Iris pigment epithelial cell (primary cell): Measurements from ENCODE around the gene SFXN4.
"Not testable (repeated sequence)": the region's sequence is repeated elsewhere in the genome, so short reads cannot be mapped to it uniquely, and the experiment has no call there.

Experiments used
- DNase-seq: peaks from one replicate; pipeline ENCODE4 v3.0.0-alpha.2; 2011; ENCODE audit warnings: low read depth

SFXN4 gene

DNA sequence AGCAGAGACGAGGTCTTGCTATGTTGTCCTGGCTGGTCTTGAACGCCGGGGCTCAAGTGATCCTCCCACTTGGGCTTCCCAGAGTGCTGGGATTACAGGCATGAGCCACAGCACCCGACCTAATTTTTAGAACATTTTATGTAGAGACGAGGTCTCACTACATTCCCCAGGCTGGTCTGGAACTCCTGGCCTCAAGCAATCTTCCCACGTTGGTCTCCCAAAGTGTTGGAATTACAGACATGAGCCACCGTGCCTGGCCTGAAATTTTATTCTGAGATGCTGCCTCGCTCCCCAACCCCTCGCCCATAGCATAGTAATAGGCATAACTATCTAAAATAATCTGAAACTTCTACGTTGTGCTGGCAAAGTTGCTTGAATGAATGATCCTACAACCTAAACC lies 21.9 kb downstream of the SFXN4 start:
- DNase-seq, result no peak

DNA sequence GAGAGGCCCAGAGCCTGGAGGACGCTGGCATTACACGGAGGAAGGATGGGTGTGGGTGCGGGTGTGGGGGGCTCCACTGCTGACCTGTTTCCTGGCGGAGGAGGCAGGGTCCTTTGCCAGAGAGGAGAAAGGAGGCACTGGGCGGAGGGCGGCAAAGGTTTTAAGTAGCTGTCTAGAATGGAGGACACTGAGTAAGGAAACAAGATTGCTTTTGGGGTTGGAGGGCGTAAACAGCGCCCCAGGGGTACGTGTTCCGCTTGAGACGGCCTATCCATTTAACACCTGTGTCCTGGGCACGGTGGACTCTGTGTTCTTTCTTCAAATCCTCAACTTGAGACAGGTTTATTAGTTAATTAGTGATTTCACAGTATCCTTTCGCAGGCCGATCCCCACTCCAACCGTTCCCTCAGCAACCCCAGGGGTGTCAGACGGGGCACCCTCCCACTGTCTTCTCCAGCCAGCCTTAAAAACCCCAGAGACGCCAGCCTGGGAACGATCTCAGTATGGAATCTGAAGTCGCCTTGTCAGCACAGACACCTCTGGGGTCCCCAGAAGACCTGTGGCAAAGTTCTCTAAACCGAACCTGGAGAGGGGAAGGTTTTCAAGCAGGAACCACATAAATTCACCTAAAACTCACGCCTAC lies 24.8 kb downstream of the SFXN4 start:
- no peak for DNase-seq

DNA sequence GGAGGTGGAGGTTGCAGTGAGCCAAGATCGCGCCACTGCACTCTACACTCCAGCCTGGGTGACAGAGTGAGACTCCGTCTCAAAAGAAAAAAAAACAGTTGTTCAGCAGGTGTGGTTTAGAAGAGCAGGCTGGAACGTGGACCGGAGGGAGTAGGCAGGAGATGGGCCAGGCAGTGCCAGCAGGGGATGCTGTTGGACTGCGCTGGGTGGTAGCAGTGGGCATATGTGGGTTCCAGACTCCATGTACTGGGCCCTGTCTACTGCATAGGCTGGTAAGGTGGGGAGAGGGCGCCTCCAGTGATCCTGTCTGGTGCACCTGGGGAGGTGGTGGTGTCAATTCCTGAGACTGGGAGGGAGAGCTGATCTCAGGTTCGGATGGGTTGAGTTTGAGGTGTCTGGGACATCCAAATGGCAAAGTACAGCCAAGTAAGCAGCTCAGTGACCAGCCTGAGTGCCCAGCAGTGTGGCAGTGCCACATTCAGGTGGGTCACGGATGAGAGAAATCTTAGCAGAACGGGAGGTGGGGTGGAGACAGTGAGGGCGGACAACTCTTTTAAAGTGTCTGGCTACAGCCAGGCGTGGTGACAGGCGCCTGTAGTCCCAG lies 25.9 kb downstream of the SFXN4 start:
- peak; percentile 38 for DNase-seq

DNA sequence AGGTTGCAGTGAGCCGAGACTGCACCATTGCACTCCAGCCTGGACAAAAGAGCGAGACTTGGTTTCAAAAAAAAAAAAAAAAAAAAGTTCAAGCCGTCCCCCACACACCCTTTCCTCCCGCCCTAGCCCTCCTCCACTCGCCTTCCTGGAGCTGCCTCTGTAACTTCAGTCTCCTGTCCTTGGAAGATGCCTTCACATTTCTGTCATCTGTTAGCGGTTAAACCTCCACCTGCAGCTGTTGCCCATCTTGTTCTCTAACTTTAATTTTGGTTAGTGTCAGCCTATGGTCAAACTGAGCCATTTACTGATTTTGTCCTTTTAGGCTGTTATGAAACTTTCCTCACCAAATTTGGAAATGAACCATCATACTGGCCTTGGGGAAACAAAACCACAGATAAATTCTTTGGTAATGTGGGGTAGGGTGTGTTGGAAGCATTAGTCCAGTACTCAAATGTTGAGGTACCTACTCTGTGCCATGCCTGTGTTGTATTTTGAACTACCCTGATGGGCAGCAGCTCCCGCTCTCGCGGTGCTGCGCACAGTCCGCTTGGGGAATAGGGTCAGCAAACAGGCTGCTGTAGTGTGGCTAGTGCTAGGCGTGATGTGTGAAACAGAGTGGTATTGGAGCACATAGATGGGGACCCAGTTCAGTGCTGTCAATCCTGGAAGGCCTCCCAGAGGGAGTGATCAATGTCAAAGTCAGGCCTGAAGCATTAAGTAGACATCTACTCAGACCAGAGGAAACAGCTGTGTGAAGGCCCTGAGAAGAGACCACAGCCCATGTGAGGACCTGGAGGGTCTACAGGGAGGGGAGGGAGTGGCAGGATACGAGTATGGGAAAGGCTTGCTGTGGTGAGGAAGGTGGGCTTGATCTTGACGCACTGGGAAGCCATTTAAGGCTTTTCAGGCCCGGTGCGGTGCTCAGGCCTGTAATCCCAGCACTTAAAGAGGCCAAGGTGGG lies 26.9 kb downstream of the SFXN4 start:
- DNase-seq, result no peak

DNA sequence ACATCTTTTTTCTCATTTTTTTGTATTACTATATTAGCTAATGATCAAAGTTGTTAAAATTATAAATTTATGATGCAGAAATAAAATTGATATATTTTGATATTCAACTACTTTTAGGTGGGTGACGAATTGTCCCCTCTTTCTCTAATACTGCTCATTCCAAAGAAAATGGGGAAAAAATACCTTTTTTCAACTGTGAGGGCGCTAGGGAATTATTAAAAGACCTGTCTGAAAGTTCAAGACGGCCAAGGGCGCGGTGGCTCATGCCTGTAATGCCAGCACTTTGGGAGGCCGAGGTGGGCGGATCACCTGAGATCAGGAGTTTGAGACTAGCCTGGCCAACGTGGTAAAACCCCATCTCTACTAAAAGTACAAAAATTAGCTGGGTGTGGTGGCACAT lies 27.6 kb downstream of the SFXN4 start:
- not testable (repeated sequence) for DNase-seq

DNA sequence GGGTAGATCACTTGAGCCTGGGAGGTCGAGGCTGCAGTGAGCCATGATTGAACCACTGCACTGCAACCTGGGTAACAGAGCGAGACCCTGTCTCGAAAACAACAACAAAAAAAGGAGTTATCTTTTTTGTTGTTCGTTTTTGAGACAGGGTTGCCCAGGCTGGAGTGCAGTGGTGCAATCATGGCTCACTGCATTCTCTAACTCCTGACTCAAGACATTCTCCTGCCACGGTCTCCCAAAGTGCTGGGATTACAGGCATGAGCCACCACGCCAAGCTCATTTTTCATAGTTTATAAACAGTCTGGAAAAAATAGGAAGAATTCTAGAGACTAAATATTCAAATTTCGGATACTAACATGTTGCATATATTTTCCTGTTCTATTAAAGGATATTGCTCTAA lies 29.4 kb downstream of the SFXN4 start:
- no peak for DNase-seq

DNA sequence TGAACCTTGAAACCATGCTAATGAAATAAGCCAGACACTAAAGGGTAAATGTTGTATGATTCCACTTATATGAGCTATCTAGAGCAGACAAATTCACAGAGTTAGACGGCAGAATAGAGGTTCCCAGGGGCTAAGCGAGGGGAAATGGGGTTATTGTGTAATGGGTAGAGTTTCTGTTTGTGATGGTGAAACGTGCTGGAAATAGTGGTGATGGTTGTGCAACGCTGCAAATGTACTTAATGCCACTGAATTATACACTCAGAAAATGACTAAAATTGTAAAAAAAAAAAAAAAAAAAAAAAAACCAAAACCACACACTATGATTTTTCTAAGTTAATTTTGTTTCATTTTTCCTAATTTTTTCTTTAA lies 30.0 kb downstream of the SFXN4 start:
- DNase-seq, result peak; percentile 91

DNA sequence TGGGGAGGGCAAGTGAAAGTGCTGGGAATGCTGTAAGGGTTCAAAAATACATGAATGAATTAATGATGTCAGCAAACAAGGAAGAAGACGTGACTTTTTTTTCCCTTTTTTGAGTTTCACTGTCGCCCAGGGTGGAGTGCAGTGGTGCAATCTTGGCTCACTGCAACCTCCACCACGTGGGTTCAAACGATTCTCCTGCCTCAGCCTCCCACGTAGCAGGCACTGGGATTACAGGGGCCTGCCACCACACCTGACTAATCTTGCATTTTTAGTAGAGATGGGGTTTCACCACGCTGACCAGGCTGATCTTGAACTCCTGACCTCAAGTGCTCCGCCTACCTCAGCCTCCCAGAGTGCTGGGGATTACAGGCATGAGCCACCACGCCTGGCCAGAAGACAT lies 31.6 kb downstream of the SFXN4 start:
- no peak for DNase-seq

DNA sequence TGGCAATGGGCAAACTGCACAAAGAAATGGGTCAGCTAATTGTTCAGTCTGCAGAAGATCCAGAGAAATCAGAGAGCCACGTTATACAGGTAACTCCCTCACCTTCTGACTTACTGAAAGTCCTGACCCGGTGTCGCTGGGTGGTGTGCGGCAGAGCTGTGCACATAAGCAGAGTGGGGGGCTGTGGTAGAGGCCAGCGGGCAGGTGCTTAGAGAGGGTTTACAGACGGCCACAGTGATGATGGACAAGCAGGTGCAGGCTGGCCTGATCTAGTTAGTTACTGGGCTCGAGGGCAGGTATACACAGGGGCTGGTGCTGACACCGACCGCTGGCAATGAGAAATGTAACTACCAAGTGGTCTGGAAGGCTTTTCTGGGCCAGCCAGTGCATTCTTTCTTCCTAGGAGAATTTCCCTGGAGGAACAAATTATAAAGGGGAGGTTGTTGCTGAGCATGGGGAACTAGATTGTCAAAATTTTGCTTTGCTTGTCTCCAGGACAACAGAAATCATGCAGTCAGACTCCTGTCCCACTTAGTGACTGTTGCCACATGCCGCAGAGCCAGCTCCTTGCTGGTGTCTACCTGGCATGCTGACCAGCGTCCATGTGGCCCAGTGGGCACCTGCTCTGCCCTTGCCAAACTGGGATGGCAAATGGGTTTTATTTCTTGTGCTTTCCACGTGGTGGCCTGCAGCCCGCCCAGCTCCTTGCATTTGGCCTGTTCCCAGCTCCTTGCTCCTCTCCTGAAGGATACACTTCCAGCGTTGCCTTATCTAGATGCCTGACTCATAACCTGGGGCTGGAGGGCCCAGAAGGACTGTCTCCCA lies 32.8 kb downstream of the SFXN4 start:
- no peak for DNase-seq

DNA sequence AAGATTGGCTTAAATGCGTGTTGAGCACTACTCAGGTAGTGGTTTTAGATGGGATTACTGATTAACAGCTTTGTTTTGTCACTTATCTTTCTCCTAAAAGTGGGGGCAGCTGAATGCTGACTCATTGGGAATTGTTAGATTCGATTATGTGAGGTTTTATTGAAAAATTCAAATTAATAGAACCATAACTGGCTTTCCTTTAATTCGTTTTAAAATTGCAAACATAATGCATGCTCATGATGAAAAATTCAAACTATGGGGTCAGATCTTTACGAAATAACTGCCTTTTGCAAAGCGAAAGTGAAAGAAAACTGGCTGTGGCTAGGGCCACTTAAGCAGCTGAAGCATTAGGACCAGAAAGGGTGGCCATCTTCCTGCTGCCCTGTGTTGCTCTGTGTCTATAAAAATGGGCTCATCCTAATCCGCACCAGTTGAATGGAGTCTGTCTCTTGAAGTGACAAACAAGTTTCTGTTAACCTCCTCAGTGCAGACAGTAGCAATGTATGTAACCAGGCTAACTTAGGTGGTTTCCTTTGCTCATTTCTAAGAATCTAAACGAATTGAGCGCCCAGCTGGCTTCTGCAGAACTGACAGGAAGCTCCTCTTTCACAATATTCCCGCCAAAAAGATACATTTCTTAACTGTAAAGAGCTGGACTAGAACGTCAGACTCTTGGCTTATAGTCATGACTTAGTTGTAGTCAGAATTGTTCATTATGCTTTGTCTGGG lies 33.8 kb downstream of the SFXN4 start:
- DNase-seq, result peak; percentile 69

DNA sequence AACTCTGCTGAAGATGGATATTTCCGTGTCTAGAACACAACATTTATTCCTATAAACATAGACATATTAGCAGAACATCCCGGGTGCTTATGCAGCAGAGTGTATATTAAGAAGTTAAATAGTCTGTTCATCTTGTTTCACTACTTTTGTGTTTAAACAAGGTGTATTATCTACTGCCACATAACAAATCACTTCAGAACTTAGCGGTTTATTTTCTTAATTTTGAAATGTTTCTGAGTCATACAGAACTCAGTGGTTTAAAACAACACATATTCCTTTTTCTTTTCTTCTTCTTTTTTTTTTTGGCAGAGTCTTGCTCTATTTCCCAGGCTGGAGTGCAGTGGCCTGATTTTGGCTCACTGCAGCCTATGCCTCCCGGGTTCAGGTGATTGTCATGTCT lies 35.8 kb downstream of the SFXN4 start:
- DNase-seq, result no peak

DNA sequence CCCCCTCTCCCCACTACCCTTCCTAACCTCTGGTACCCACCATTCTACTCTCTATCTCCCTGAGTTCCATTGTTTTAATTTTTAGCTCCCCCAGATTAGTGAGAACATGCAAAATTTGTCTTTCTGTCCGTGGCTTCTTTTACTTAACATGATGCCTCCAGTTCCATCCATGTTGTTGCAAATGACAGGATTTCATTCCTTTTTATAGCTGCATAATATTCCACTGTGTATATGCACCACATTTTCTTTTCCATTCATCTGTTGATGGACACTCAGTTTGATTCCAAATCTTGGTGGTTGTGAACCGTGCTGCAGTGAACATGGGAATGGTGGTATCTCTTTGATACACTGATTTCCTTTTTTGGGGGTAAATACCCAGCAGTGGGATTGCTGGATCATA lies 39.6 kb downstream of the SFXN4 start:
- DNase-seq, result no peak

DNA sequence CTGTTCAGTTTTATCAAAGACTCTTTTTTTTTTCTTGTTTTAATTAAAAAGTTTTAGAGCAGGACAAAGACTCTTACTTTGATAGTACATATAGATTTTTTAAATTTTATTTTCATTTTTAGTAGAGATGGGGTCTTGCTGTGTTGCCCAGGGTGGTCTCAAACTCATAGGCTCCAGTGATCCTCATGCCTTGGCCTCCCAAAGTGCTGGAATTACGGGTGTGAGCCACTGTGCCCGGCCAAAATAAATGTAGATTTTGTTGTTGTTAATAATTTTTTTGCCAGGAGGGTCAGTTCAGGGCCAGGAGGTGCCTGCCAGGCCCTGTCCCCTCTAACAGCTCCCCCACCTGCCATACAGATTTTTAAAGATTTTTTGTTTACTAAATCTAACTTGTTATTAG lies 44.6 kb downstream of the SFXN4 start:
- DNase-seq, result no peak

DNA sequence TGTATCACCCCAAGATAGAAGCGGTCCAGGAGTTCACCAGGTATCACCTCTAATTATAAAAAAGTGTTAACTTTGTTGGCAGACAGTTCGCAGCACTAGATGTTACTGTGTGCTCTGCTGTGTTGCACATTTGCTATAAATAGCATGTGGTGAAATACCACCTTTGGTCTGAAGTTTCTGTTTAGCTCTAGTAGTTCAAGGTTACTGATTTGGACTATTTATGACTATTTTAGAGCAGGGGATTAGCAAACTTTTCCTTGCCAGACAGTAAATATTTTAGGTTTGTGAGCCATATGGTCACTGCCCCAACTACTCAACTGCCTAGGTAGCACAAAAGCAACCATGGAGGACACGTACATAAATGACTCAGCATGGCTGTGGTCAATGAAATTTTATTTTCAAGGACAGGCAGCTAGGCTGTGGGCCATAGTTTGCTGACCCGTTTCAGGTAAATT lies 45.1 kb downstream of the SFXN4 start:
- peak; percentile 89 for DNase-seq

DNA sequence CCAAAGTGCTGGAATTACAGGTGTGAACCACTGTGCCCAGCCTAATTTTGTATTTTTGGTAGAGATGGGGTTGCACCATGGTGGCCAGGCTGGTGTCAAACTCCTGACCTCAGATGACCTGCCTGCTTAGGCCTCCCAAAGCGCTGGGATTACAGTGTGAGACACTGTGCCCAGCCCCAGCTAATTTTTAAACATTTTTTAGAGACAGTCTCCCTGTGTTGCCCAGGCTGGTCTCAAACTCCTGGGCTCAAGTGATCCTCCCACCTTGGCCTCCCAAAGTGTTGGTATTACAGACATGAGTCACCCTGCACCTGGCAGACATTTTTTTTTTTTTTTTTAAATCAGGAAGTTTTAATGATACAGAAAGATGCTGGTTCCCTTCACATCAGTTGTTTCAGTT lies 46.1 kb downstream of the SFXN4 start:
- DNase-seq, result no peak

DNA sequence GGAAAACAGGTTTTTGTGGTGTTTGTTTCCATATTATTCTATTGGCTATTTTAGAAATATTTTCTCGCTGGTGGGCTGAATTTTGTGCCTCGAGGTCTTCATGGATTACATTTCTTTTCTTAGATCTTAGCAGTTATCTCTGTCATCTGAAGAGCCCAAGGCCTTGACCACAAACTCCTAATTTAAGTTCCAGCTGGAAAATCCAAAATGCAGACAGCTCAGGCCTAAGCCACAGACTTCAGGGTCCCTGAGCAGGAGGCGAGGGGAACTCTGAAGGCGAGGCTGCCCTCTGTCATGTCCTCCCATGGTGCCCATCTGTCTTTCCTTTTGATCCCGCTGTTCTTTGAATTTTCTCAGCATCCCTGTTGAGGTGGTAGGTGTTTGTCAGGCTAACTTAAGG lies 47.3 kb downstream of the SFXN4 start:
- no peak for DNase-seq

DNA sequence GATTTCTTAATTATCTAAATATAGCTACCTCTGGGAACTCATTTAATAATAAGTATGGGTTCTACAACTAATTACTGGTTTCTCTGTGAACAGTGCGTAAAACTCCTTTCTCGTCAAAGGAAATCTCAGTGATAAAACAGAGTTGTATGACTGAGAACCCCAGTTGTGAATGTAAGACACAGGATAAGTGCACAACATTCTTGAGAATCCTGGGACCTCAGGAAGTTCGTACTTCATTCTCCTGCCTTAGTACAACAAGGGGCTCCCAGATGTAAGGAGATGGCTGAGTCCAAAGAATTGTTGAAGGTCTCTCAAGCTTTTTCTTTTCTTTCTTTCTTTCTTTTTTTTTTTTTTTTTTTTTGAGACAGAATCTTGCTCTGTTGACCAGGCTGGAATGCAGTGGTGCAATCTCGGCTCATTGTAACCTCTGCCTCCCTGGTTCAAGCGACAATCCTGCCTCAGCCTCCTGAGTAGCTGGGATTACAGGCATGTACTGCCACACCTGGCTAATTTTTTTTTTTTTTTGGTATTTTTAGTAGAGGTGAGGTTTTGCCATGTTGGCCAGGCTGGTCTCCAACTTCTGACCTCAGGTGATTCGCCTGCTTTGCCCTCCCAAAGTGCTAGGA lies 49.1 kb downstream of the SFXN4 start:
- DNase-seq, result peak; percentile 16

DNA sequence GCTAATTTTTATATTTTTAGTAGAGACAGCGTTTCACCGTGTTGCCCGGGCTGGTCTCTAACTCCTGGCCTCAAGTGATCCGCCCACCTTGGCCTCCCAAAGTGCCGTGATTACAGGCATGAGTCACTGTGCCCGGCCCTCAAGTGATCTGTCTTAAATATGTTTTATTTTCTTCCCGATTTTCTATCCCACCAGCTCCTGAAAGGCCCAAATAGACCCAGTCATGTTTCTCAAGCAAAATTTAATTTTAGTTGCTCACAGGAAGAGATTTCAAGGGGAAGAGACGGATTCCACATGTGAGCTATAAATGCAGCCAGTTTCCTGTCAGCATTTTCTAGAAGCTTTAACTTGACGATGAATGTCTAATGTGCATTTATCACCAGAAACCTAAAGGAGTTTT lies 49.6 kb downstream of the SFXN4 start:
- peak; percentile 59 for DNase-seq

DNA sequence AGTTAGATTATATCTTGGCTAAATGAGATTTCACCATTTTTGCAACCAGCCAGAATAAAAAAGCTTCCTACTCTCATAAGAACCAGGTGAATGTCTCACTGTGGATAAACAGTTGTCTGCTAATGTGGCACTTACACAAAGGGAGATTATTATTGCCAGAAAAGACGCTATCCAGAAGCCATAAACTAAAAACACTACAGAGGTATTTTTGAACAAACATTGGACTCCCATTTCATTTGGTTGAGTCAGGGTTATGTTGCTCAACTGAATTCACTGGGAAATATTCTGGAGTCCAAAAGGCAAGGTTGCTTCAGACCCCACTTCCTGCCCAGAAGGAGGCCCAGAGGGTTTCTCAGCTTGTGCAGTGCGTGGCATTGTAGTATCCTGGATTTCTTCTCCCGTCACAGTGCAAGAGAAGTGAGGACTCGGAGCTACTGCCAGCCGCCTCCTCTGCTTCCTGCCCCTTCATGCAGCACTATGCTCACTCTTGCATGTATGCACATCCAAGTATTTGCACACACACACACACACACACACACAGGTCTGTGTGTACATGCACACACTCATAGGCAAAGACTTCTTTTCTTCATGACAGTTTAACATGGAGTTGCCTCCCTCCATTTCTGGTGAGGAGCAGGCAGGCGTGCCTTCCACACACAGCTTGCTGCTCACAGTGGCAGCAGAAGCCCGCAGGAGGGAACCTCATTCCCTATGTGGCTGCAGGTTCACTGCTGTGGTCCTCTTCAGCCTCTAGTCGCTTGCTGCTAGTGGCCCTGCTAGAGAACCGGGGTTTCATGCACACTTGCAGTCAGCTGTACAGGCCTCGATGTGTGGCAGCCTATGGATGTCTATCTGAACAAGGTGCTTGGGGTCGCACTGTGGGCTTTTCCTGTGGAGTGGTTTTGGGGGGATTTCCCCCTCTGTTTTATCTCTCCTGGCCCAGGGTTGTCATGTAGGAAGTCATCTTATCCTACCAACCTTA lies 51.5 kb downstream of the SFXN4 start:
- DNase-seq, result peak; percentile 98

DNA sequence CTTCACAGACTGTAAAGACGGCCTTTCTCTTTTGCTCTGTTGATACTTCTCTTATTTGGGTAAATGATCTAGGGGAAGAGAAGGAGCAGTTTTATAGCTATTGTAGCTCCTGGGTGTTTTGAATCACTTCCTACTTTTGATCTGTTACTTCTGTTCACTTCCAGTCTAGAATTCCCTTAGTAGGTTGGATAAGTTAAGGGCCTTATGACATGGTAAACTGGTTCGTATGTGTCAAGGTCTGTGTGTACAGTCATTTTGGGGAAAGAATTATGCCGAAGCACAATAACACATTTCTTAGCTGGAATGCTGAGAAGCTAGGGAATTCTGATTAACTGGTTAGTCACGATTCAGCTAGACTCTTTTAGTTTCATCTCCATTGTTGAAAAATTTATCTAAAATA lies 53.5 kb downstream of the SFXN4 start:
- DNase-seq, result peak; percentile 63
